ENCODE results near the gene BTBD17. TPM values are rescaled to one million over a fixed set of nuclear protein-coding genes. Genes with fewer than 3 reads are reported as not detected.

BTBD17 gene
- polyA plus RNA-seq, 3 donors: not detected

- Histone ChIP-seq H3K4me3 (replicated peaks in 1 of 3; ENCODE audit: low read depth in 2 of 3, low read length in 3 of 3) (no peak overlapping the region), H3K9me3 (replicated peaks in 1 of 2; ENCODE audit: control insufficient read depth in 1 of 2, insufficient read depth in 1 of 2, low read length in 2 of 2) (peaks cover 0 to 11% of the 10 kb centered on the region in 2 donors), H3K9ac (ENCODE audit: insufficient read depth, low read length, poor library complexity, severe bottlenecking) (no peak overlapping the region), H2AFZ (ENCODE audit: insufficient read depth, low read depth, low read length, poor library complexity, severe bottlenecking) (no peak overlapping the region), H3K79me2 (ENCODE audit: insufficient read depth, low read length) (no peaks in the 10 kb centered on the region), H3K4me2 (replicated peaks; ENCODE audit: extremely low read depth, low read length, poor library complexity, severe bottlenecking) (no peak overlapping the region), H3K27me3 (ENCODE audit: control insufficient read depth in 2 of 2, insufficient read depth in 2 of 2, low read length in 2 of 2) (no peaks in the 10 kb centered on the region), H4K20me1 (ENCODE audit: insufficient read depth, low read length) (no peaks in the 10 kb centered on the region), H3K36me3 (replicated peaks in 1 of 2; ENCODE audit: control insufficient read depth in 1 of 2, insufficient read depth in 2 of 2, low read length in 2 of 2) (no peaks in the 10 kb centered on the region), H3K27ac (ENCODE audit: low read depth in 1 of 2, low read length in 2 of 2) (no peak overlapping the region), H3K4me1 (ENCODE audit: control insufficient read depth in 1 of 2, insufficient read depth in 2 of 2, low read length in 2 of 2) (peaks cover 6 to 11% of the 10 kb centered on the region in 2 donors)
- peaks cover 0 to 4% of the 10 kb centered on the region in 2 donors for H3K36me3 Mint-ChIP-seq
- no peak for DNase-seq
- no peak overlapping the region for H3K27ac Mint-ChIP-seq
- H3K4me1 Mint-ChIP-seq: peaks cover 18% of the 10 kb centered on the region
- TF ChIP-seq CTCF (IDR thresholded peaks at IDR 0.05): no peak
- intact Hi-C loops (cut with micrococcal nuclease): no loop called here
- H3K4me3 Mint-ChIP-seq: no peak overlapping the region
- WGBS (ENCODE audit: insufficient coverage): no CpG with 5 or more reads among the region's 4 CpGs
- peaks cover 4 to 13% (median 5%) of the 10 kb centered on the region in 3 donors for H3K27me3 Mint-ChIP-seq (ENCODE audit: low read depth in 3 of 3)
- peaks cover 3 to 19% (median 12%) of the 10 kb centered on the region in 7 donors for H3K9me3 Mint-ChIP-seq
Observed at GRCh38 chr17:74396567-74396966, 34.9 kb upstream of the BTBD17 start.

- H3K4me2 ChIP-seq (replicated peaks; ENCODE audit: extremely low read depth, low read length, poor library complexity, severe bottlenecking): no peak overlapping the region
- H3K27me3 Mint-ChIP-seq (ENCODE audit: low read depth in 3 of 3): peaks cover 3 to 10% (median 3%) of the 10 kb centered on the region in 3 donors
- peaks cover 27% of the 10 kb centered on the region for H3K4me1 Mint-ChIP-seq
- WGBS (ENCODE audit: insufficient coverage): 81% methylated on average over 7 of the region's 7 CpGs
- H3K9me3 Mint-ChIP-seq: peaks cover 8 to 17% (median 12%) of the 10 kb centered on the region in 7 donors
- no peaks in the 10 kb centered on the region for H3K36me3 ChIP-seq (replicated peaks in 1 of 2; ENCODE audit: control insufficient read depth in 1 of 2, insufficient read depth in 2 of 2, low read length in 2 of 2)
- H3K27ac Mint-ChIP-seq: peak overlapping the region in 1 of 7 donors; percentile 20
- H3K9me3 ChIP-seq (replicated peaks in 1 of 2; ENCODE audit: control insufficient read depth in 1 of 2, insufficient read depth in 1 of 2, low read length in 2 of 2): peaks cover 0 to 11% of the 10 kb centered on the region in 2 donors
- no peaks in the 10 kb centered on the region for H3K27me3 ChIP-seq (ENCODE audit: control insufficient read depth in 2 of 2, insufficient read depth in 2 of 2, low read length in 2 of 2)
- peaks cover 10 to 21% of the 10 kb centered on the region in 2 donors for H3K4me1 ChIP-seq (ENCODE audit: control insufficient read depth in 1 of 2, insufficient read depth in 2 of 2, low read length in 2 of 2)
- TF ChIP-seq CTCF (IDR thresholded peaks at IDR 0.05): no peak
- DNase-seq: no peak
- no peaks in the 10 kb centered on the region for H3K79me2 ChIP-seq (ENCODE audit: insufficient read depth, low read length)
- H3K36me3 Mint-ChIP-seq: peaks cover 0 to 4% of the 10 kb centered on the region in 2 donors
- H3K4me3 ChIP-seq (replicated peaks in 1 of 3; ENCODE audit: low read depth in 2 of 3, low read length in 3 of 3): no peak overlapping the region
- H3K4me3 Mint-ChIP-seq: peak overlapping the region in 1 of 2 donors; percentile 38
- no peak overlapping the region for H2AFZ ChIP-seq (ENCODE audit: insufficient read depth, low read depth, low read length, poor library complexity, severe bottlenecking)
- H3K27ac ChIP-seq (ENCODE audit: low read depth in 1 of 2, low read length in 2 of 2): no peak overlapping the region
- H4K20me1 ChIP-seq (ENCODE audit: insufficient read depth, low read length): no peaks in the 10 kb centered on the region
- no peak overlapping the region for H3K9ac ChIP-seq (ENCODE audit: insufficient read depth, low read length, poor library complexity, severe bottlenecking)
- intact Hi-C loops (cut with micrococcal nuclease): no loop called here
Observed at GRCh38 chr17:74394977-74395376, 33.3 kb upstream of the BTBD17 start.

Measured in CD14-positive monocyte (primary cell).